ENCODE data around the gene GARRE1.

The GARRE1 gene

GRCh38 chr19:34288381-34288780 lies 34.0 kb downstream of the GARRE1 start:
- DNase-seq (ENCODE audit: low read depth): no peak

GRCh38 chr19:34291235-34291634 lies 36.9 kb downstream of the GARRE1 start:
- DNase-seq (ENCODE audit: low read depth): no peak

DNA sequence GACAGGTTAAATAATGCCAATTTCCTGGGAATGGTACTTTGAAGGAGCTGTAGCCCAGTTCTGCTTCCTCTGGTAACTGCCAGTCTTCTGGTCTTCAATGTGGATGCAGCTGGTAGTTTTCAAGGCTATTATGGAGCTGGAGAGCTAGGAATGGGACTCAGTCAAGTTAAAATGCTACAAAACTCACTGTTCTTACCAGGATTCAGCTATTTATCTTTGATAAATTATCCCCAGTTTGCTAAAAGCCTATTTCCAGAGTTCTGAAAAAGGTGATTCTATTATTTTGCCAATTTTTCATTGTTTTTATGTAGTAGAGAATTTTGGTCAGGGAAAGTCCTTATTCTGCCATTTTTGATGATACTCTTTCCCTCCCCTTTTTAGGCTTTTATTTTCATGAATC lies 40.7 kb downstream of the GARRE1 start:
- no peak for DNase-seq (ENCODE audit: low read depth)

GRCh38 chr19:34298891-34299520 lies 44.7 kb downstream of the GARRE1 start:
- DNase-seq (ENCODE audit: low read depth): no peak

- DNase-seq (ENCODE audit: low read depth): no peak
Measured at GRCh38 chr19:34299576-34299975, 45.2 kb downstream of the GARRE1 start.

- no peak for DNase-seq (ENCODE audit: low read depth)
Measured at GRCh38 chr19:34300380-34300779, 46.0 kb downstream of the GARRE1 start.

DNA sequence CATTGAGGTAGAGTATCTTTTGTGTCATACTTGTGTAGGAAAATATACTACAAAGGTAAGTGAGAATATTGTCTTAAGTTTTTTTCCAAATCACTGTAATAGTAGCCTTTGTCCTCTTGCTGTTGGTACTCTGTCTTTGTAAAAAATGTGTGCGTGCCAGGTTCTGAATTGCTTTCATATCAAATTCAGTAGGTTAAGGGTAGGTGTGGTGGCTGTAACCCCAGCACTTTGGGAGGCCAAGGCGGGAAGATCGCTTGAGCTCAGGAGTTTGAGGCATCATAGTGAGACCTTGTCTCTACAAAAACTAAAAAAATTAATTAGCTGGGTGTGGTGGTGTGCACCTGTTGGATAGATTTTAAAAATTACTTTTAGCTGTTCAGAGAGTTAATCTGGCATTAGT lies 46.6 kb downstream of the GARRE1 start:
- DNase-seq (ENCODE audit: low read depth): no peak
